Hematopoietic multipotent progenitor cell treated with erythropoietin and hydrocortisone succinate and interleukin-3 and kit ligand, for 15 days (in vitro differentiated cells): ENCODE measurements around the gene SLC25A42.
A peak's percentile ranks its signal among the peaks of the same experiment; 100 is the strongest.
"Not testable (repeated sequence)": the region's sequence is repeated elsewhere in the genome, so short reads cannot be mapped to it uniquely, and the experiment has no call there.

Experiments used
- DNase-seq: peaks from one replicate; pipeline ENCODE4 v3.0.0-alpha.2; 2015; ENCODE audit warnings: low spot score

The SLC25A42 gene

GRCh38 chr19:19105365-19106055 is 41.7 kb downstream of the SLC25A42 start:
- DNase-seq, result no peak

GRCh38 chr19:19106056-19106551 is 42.3 kb downstream of the SLC25A42 start:
- DNase-seq, result no peak

- DNase-seq, result not testable (repeated sequence)
Measured at GRCh38 chr19:19106938-19107337, 43.1 kb downstream of the SLC25A42 start.

GRCh38 chr19:19107654-19108053 is 43.9 kb downstream of the SLC25A42 start:
- DNase-seq, result no peak

- no peak for DNase-seq
Measured at GRCh38 chr19:19109601-19110000, 45.8 kb downstream of the SLC25A42 start.

- DNase-seq, result peak; percentile 33
Measured at GRCh38 chr19:19110410-19111135, 46.8 kb downstream of the SLC25A42 start.

GRCh38 chr19:19111136-19111835 is 47.5 kb downstream of the SLC25A42 start:
- DNase-seq, result no peak

GRCh38 chr19:19111967-19112580 is 48.3 kb downstream of the SLC25A42 start:
- no peak for DNase-seq

GRCh38 chr19:19113040-19113626 is 49.3 kb downstream of the SLC25A42 start:
- DNase-seq, result no peak

GRCh38 chr19:19115954-19116353 is 52.2 kb downstream of the SLC25A42 start:
- DNase-seq, result peak; percentile 73

GRCh38 chr19:19119325-19120237 is 55.8 kb downstream of the SLC25A42 start:
- DNase-seq, result no peak

GRCh38 chr19:19120308-19121231 is 56.8 kb downstream of the SLC25A42 start:
- DNase-seq, result peak; percentile 15

GRCh38 chr19:19121371-19121770 is 57.6 kb downstream of the SLC25A42 start:
- no peak for DNase-seq

GRCh38 chr19:19122902-19123301 is 59.1 kb downstream of the SLC25A42 start:
- DNase-seq, result no peak

- DNase-seq, result no peak
Measured at GRCh38 chr19:19123386-19123785, 59.6 kb downstream of the SLC25A42 start.

GRCh38 chr19:19126102-19126501 is 62.3 kb downstream of the SLC25A42 start:
- no peak for DNase-seq

- no peak for DNase-seq
Measured at GRCh38 chr19:19131989-19132388, 68.2 kb downstream of the SLC25A42 start.

GRCh38 chr19:19132912-19133311 is 69.1 kb downstream of the SLC25A42 start:
- DNase-seq, result no peak

- DNase-seq, result no peak
Measured at GRCh38 chr19:19133985-19134384, 70.2 kb downstream of the SLC25A42 start.

GRCh38 chr19:19134687-19135158 is 70.9 kb downstream of the SLC25A42 start:
- DNase-seq, result no peak
